Measurements from ENCODE around the gene NNAT.

DNA sequence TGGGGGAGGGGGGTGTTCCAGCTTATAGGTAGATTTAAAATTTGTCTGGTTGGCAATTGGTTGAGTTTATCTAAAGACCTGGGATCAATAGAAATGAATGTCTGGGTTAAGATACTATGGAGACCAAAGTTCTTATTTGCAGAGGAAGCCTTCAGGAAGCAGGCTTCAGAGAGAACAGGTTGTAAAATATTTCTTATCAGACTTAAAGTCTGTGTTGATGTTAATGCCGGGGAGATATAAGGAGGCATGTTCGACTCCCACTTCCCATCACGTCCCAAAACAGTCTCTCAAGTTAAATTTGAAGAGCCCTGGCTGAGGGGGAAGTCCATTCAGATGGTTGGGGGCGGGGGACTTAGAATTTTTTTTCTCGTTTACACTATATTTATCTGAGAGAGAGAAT, 19.0 kb downstream of the NNAT start:
- TF ChIP-seq, protein P1, sequence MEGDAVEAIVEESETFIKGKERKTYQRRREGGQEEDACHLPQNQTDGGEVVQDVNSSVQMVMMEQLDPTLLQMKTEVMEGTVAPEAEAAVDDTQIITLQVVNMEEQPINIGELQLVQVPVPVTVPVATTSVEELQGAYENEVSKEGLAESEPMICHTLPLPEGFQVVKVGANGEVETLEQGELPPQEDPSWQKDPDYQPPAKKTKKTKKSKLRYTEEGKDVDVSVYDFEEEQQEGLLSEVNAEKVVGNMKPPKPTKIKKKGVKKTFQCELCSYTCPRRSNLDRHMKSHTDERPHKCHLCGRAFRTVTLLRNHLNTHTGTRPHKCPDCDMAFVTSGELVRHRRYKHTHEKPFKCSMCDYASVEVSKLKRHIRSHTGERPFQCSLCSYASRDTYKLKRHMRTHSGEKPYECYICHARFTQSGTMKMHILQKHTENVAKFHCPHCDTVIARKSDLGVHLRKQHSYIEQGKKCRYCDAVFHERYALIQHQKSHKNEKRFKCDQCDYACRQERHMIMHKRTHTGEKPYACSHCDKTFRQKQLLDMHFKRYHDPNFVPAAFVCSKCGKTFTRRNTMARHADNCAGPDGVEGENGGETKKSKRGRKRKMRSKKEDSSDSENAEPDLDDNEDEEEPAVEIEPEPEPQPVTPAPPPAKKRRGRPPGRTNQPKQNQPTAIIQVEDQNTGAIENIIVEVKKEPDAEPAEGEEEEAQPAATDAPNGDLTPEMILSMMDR (IDR thresholded peaks at IDR 0.05; ENCODE audit: borderline replicate concordance, extremely low read depth, low read length, poor library complexity, severe bottlenecking): no peak
- no peak for TF ChIP-seq EZH2 (IDR thresholded peaks at IDR 0.05; ENCODE audit: borderline replicate concordance, low read depth, low read length, severe bottlenecking)
